HG03139 (cell line): ENCODE data around the gene GEMIN7.

Experiments used
- ATAC-seq: cut with Tn5 transposase; IDR thresholded peaks from one replicate; pipeline ENCODE4 v1.9.1; 2021; ENCODE audit not compliant: unreplicated experiment

Gene GEMIN7

GRCh38 chr19:45125360-45125759 is 46.3 kb downstream of the GEMIN7 start:
- no peak for ATAC-seq

DNA sequence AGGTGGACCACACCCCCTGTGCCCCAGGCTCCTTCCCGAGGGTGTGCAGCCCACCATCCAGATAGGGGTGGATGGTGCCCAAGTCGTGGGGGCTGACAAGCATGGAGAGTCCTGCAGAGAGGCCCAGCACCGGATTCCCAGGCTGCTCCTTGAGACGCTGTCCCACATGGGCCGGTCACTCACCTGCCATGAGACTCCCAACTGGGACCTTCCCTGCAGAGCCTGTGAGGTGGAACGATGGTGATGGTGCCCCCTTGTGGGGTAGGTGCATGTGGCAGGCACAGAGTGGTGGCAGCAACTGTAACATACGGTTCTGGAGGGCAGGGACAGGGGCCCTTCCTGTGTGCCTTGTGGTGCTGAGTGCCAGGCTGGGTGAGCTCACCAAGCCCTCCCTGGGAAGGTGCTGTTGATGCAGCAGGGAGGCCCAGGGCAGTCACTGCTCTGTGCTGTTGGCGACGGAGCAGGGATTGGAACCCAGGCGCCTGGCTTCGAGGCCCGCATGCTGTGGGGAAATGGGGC is 47.0 kb downstream of the GEMIN7 start:
- no peak for ATAC-seq

GRCh38 chr19:45126654-45127053 is 47.6 kb downstream of the GEMIN7 start:
- no peak for ATAC-seq

DNA sequence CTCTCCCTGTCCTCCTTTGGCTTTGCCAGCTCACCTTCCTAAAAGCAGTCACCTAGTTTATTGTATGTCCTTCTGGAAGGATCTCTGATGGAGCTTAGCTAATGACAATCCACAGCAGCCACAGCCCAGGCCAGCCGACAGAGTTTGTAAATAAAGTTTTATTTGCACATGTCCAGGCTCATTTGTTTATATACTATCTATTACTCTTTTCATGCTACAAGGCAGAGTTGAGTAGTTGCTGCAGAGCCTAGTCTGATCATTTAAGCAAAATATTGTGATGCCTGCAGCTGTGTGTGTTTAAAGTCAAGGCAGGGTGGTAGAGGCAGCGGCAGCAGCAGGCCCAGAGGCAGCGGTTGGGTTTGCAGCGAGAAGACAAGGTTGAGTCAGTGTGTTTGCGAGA is 49.1 kb downstream of the GEMIN7 start:
- ATAC-seq = no peak

DNA sequence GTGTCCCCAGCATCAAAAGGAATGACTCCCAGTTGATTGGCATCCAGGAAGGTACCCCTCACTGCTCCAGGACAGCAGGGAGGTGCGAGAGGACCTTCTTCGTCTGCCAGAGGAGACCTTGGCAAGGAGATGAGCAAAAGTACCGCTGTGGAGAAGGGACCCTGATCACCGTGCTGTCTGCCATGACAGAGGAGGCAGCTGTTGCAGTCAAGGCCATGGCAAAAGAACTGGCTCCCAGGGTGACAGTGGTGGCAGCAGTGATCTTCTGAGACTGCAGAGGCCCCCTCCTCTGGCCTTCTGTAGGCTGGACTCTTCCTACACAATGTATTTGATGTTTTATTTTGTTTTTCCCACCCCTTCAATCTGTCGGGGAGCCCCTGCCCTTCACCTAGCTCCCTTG is 49.7 kb downstream of the GEMIN7 start:
- ATAC-seq = no peak

DNA sequence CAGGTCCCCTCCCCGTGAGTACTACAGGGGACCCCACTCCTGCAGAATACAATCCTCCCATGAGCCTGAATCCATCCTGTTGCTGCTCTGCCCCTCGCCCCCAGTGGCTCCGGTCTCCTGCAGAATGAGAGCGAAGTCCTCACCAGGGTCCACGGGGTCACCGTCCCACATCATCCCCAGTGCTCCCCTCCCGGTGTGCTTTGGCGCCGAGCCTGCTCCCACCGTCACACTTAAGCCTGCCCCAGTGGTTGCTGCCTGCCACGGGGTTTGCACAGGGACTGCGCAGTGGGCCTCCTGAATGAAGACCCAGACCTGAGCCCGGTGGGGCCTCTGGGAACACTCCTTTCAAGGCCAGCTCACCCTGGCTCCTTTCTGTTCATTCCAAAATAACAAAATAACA is 51.2 kb downstream of the GEMIN7 start:
- no peak for ATAC-seq

DNA sequence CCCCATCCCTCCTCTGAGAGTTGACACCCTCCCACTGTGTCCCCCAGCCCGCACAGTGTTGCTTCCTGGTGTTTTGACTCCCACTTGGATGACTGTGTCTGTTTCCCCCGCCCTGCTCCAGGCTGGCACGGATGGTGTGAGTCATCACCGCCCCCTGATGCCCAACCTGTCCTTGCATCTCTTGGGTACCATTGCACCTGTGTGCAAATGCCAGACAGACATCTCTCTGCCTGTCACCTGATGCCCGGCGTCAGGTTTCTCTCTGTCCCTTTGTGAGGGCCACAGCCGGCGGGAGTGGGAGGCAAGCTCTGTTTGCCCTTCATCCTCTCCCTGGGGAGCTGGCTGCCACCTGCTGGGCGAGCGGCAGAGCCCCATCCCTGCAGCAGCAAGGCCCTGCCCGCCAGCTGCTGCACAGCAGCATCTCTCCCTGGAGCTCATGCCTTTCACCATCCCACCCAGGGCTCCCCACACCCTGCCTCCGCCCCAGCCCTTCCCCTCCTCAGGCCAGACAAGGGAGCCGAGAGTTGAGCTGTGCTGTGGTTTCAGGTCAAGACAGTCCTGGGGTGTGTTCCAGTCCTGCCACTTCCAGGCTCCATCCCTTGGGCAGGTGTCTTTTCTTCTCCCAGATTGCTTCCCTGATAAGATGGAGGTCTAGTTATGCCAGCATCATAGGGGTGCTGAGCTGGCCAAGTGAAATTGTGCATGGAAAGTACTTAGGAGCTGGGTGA is 52.0 kb downstream of the GEMIN7 start:
- ATAC-seq = no peak

DNA sequence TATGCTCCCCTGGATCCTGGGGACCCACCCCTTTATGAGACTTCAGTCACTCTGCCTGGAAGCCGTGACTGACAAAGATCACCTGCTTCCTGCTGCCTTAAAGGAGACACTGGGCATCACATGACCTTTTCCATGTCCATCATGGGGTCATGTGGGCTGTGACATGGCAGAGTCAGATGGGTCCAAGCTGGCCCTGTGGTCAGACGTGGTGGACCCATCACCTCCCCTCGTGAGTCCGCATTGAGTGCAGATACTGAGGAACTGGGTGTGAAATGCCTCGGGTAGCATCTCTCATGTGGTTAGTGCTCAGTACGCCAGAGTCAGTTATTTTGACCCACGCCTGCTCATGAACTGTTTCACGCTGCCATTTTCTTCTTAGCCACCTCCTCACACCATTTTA is 54.6 kb downstream of the GEMIN7 start:
- ATAC-seq = no peak

GRCh38 chr19:45135176-45135885 is 56.3 kb downstream of the GEMIN7 start:
- ATAC-seq = no peak

GRCh38 chr19:45136507-45137178 is 57.6 kb downstream of the GEMIN7 start:
- no peak for ATAC-seq

DNA sequence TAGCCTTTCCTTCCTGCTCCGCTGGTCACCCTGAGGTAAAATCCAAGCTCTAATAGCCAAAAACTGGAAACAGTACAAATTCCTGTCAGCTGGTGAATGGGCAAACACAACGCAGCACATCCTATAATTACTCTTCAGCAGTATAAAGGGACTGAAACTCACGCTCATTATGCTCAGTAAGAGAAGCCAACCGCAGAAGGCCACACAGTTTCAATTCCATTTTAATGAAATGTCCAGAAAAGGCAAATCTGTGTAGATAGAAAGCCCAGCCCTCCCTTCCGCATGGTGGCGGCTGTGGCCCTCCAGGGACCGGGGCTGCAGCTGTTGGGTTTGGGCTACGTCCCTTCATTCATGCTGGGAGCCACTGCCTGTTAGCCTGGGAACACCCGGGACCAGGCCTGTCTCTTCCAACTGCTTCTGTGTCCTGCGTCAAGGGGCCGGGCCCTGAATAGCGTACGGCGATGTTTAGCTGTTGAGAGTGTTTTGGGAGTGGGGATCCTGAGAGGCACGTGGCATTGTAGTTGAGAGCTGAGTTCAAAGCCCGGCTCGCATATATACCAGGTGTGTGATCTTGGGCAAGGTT is 58.2 kb downstream of the GEMIN7 start:
- peak; percentile 65 for ATAC-seq

GRCh38 chr19:45138303-45138751 is 59.3 kb downstream of the GEMIN7 start:
- no peak for ATAC-seq

DNA sequence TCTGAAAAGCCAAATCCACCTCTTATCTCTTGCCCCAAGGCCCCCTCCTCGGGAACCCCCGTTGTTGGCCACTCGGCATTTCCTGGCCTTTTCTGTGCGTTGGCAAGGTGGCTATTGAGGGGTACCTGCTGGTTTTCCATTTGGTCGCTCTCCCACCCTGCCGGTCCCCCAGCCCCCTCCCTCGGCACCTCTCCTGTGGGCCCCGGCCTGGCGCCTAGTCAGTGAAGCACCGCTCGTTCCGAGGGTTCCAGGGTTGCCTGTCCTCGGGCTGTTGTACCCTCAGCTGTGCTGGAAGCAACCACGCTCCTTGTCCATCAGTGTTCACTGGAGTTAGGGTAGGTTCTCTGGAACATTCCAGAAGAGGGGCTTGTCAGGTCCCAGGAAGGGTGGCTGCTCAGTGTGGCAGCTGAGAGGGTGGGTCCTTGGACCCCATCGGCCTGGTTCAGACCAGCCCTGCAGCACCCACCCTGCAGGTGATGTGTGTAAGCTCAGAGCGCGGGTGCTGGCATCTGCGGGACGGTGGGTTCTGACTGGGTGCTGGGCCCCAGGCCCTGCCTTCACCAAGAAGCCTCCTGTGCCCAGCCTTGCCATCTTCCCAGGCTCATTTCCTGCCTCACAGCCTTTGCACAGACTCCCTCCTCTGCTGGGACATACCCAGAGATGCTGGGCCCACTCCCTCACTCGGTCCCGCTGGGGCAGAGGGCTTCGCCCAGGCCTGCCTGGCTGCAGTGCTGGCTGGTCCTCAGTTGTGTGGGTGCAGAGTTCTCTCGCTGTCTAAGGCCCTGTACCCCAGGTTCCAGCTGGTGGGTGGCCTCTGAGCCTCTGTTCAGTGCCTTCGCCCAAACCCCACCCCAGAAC is 60.5 kb downstream of the GEMIN7 start:
- ATAC-seq = no peak

DNA sequence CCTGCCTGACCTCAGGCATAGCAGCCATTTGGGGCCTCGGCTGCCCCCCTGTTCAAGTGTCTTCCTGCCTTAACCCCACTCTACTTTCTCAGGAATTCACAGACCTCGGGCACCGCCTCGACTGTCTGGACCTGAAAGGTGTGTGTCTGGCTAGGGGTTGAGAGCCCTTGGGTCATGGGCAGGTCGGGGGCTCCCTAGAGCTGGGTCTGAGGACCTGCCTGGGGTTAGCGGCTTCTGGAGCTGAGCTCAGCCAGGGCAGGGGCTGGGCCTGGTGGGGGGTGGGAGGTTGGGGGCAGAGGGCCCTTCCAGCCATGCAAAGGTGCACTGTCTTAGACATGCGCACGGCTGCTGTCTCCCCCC is 61.1 kb downstream of the GEMIN7 start:
- ATAC-seq = no peak

- no peak for ATAC-seq
Measured at GRCh38 chr19:45140533-45140932, 61.5 kb downstream of the GEMIN7 start.
